Stimulated activated naive B cell treated with anti-CD40 and anti-IgM and Interleukin-4, amounts not matched to agents 10 μg/mL and 1 μg/mL and 100 μg/mL, for 72 hours (primary cell): ENCODE results near the gene NCR3LG1.
A peak's percentile ranks its signal among the peaks of the same experiment; 100 is the strongest.

Source experiments
- ATAC-seq, 2 donors: fragments of 150-1000 bp; cut with Tn5 transposase; replicated peaks; 2 replicates each; pipeline ENCODE4 v1.10.0; 2021; ENCODE audit warnings: moderate library complexity in 1 of 2
- DNase-seq: peaks from one replicate; pipeline ENCODE4 v3.0.0; 2021
- H3K27ac Mint-ChIP-seq: one replicate; pipeline ENCODE4 v1.8.0; 2022; ENCODE audit warnings: mild to moderate bottlenecking, mixed read lengths
- H3K27me3 Mint-ChIP-seq, 2 donors: one replicate each; pipeline ENCODE4 v1.8.0; 2022; ENCODE audit warnings: mixed read lengths in 2 of 2
- H3K36me3 Mint-ChIP-seq, 2 donors: one replicate each; pipeline ENCODE4 v1.8.0; 2022; ENCODE audit warnings: mixed read lengths in 2 of 2, mild to moderate bottlenecking in 1 of 2
- H3K4me1 Mint-ChIP-seq, 2 donors: one replicate each; pipeline ENCODE4 v1.8.0; 2022; ENCODE audit warnings: mixed read lengths in 2 of 2, mild to moderate bottlenecking in 1 of 2
- H3K4me3 Mint-ChIP-seq, 2 donors: one replicate each; pipeline ENCODE4 v1.8.0; 2022; ENCODE audit warnings: mild to moderate bottlenecking in 2 of 2, mixed read lengths in 2 of 2, moderate library complexity in 1 of 2
- H3K9me3 Mint-ChIP-seq, 2 donors: one replicate each; pipeline ENCODE4 v1.8.0; 2022; ENCODE audit warnings: mixed read lengths in 2 of 2, mild to moderate bottlenecking in 1 of 2

The NCR3LG1 gene

GRCh38 chr11:17351510-17352176 is at the start of gene NCR3LG1:
Gene NCR3LG1, plus strand, starts transcription at chr11:17351800. Its CDS starts 170 bp downstream, at chr11:17351970.
- peaks cover 9 to 39% of the 10 kb centered on the region in 2 donors for H3K4me1 Mint-ChIP-seq
- peak within 1 kb of the TSS; percentile 87 for H3K27ac Mint-ChIP-seq
- ATAC-seq: peak; percentile 54
- DNase-seq: peak; percentile 38
- H3K36me3 Mint-ChIP-seq: peaks cover 4 to 5% of the 10 kb centered on the region in 2 donors
- H3K9me3 Mint-ChIP-seq: no peaks in the 10 kb centered on the region
- H3K27me3 Mint-ChIP-seq: peaks cover 7 to 9% of the 10 kb centered on the region in 2 donors
- peak within 1 kb of the TSS; percentile 84 to 88 for H3K4me3 Mint-ChIP-seq

- no peak for DNase-seq
- Mint-ChIP-seq H3K9me3 (no peaks in the 10 kb centered on the region), H3K4me3 (no peak overlapping the region), H3K4me1 (no peaks in the 10 kb centered on the region), H3K36me3 (peaks cover 2 to 4% of the 10 kb centered on the region in 2 donors), H3K27ac (no peak overlapping the region), H3K27me3 (no peaks in the 10 kb centered on the region)
- no peak for ATAC-seq
Observed at GRCh38 chr11:17313349-17314231, 38.0 kb upstream of the NCR3LG1 start.

GRCh38 chr11:17314232-17314547 is 37.4 kb upstream of the NCR3LG1 start:
- no peak overlapping the region for H3K4me3 Mint-ChIP-seq
- H3K36me3 Mint-ChIP-seq: peaks cover 2 to 4% of the 10 kb centered on the region in 2 donors
- H3K4me1 Mint-ChIP-seq: no peaks in the 10 kb centered on the region
- no peaks in the 10 kb centered on the region for H3K27me3 Mint-ChIP-seq
- DNase-seq (no peak), ATAC-seq (no peak)
- no peaks in the 10 kb centered on the region for H3K9me3 Mint-ChIP-seq
- H3K27ac Mint-ChIP-seq: no peak overlapping the region

GRCh38 chr11:17314904-17315426 is 36.6 kb upstream of the NCR3LG1 start:
- ATAC-seq (peak in 1 of 2 donors; percentile 39), DNase-seq (no peak)
- H3K27me3 Mint-ChIP-seq: no peaks in the 10 kb centered on the region
- H3K4me3 Mint-ChIP-seq: no peak overlapping the region
- H3K4me1 Mint-ChIP-seq: no peaks in the 10 kb centered on the region
- H3K27ac Mint-ChIP-seq: no peak overlapping the region
- H3K36me3 Mint-ChIP-seq: peaks cover 4 to 5% of the 10 kb centered on the region in 2 donors
- peaks cover 0 to 3% of the 10 kb centered on the region in 2 donors for H3K9me3 Mint-ChIP-seq

GRCh38 chr11:17328871-17329494 is 22.6 kb upstream of the NCR3LG1 start:
- Mint-ChIP-seq H3K9me3 (peaks cover 0 to 6% of the 10 kb centered on the region in 2 donors), H3K4me1 (no peaks in the 10 kb centered on the region), H3K4me3 (no peak overlapping the region), H3K36me3 (peaks cover 7 to 10% of the 10 kb centered on the region in 2 donors), H3K27me3 (no peaks in the 10 kb centered on the region), H3K27ac (no peak overlapping the region)
- DNase-seq (no peak), ATAC-seq (no peak)

- H3K27me3 Mint-ChIP-seq: no peaks in the 10 kb centered on the region
- no peaks in the 10 kb centered on the region for H3K4me1 Mint-ChIP-seq
- H3K36me3 Mint-ChIP-seq: peaks cover 0 to 4% of the 10 kb centered on the region in 2 donors
- no peaks in the 10 kb centered on the region for H3K9me3 Mint-ChIP-seq
- ATAC-seq (no peak), DNase-seq (no peak)
- no peak overlapping the region for H3K4me3 Mint-ChIP-seq
- H3K27ac Mint-ChIP-seq: no peak overlapping the region
Observed at GRCh38 chr11:17331669-17332068, 19.9 kb upstream of the NCR3LG1 start.

GRCh38 chr11:17333799-17334586 is 17.6 kb upstream of the NCR3LG1 start:
- Mint-ChIP-seq H3K9me3 (no peaks in the 10 kb centered on the region), H3K36me3 (no peaks in the 10 kb centered on the region), H3K27me3 (no peaks in the 10 kb centered on the region), H3K27ac (no peak overlapping the region), H3K4me1 (no peaks in the 10 kb centered on the region), H3K4me3 (no peak overlapping the region)
- DNase-seq (no peak), ATAC-seq (no peak)

GRCh38 chr11:17343257-17343656 is 8.3 kb upstream of the NCR3LG1 start:
- Mint-ChIP-seq H3K27ac (no peak overlapping the region), H3K36me3 (no peaks in the 10 kb centered on the region), H3K9me3 (no peaks in the 10 kb centered on the region), H3K4me3 (no peak overlapping the region), H3K4me1 (peaks cover 0 to 9% of the 10 kb centered on the region in 2 donors), H3K27me3 (no peaks in the 10 kb centered on the region)
- ATAC-seq (no peak), DNase-seq (no peak)

GRCh38 chr11:17343907-17344306 is 7.7 kb upstream of the NCR3LG1 start:
- DNase-seq (no peak), ATAC-seq (peak; percentile 52 to 86)
- Mint-ChIP-seq H3K36me3 (no peaks in the 10 kb centered on the region), H3K4me3 (no peak overlapping the region), H3K9me3 (no peaks in the 10 kb centered on the region), H3K27me3 (no peaks in the 10 kb centered on the region), H3K4me1 (peaks cover 0 to 9% of the 10 kb centered on the region in 2 donors), H3K27ac (no peak overlapping the region)

- DNase-seq: no peak
- H3K4me3 Mint-ChIP-seq: no peak overlapping the region
- H3K27ac Mint-ChIP-seq: no peak overlapping the region
- H3K9me3 Mint-ChIP-seq: no peaks in the 10 kb centered on the region
- H3K36me3 Mint-ChIP-seq: no peaks in the 10 kb centered on the region
- peaks cover 7 to 9% of the 10 kb centered on the region in 2 donors for H3K27me3 Mint-ChIP-seq
- H3K4me1 Mint-ChIP-seq: peaks cover 5 to 23% of the 10 kb centered on the region in 2 donors
- no peak for ATAC-seq
Observed at GRCh38 chr11:17347676-17348075, 3.9 kb upstream of the NCR3LG1 start.

- H3K27me3 Mint-ChIP-seq: peaks cover 7 to 9% of the 10 kb centered on the region in 2 donors
- no peaks in the 10 kb centered on the region for H3K9me3 Mint-ChIP-seq
- ATAC-seq: no peak
- no peak overlapping the region for H3K27ac Mint-ChIP-seq
- no peaks in the 10 kb centered on the region for H3K36me3 Mint-ChIP-seq
- no peak for DNase-seq
- peak overlapping the region; percentile 84 to 88 for H3K4me3 Mint-ChIP-seq
- peaks cover 9 to 39% of the 10 kb centered on the region in 2 donors for H3K4me1 Mint-ChIP-seq
Observed at GRCh38 chr11:17350455-17351171, 987 bp upstream of the NCR3LG1 start.

- Mint-ChIP-seq H3K4me3 (peak overlapping the region; percentile 84 to 88), H3K4me1 (peaks cover 9 to 39% of the 10 kb centered on the region in 2 donors), H3K36me3 (no peaks in the 10 kb centered on the region), H3K27ac (peak overlapping the region; percentile 87), H3K9me3 (no peaks in the 10 kb centered on the region), H3K27me3 (peaks cover 7 to 9% of the 10 kb centered on the region in 2 donors)
- ATAC-seq: no peak
- no peak for DNase-seq
Observed at GRCh38 chr11:17351172-17351509, 459 bp upstream of the NCR3LG1 start.
